AG20443 (cell line): ENCODE results near the gene EIF1AD.
"Not testable (repeated sequence)": the region's sequence is repeated elsewhere in the genome, so short reads cannot be mapped to it uniquely, and the experiment has no call there.

Experiments
- DNase-seq: peaks from one replicate; pipeline ENCODE4 v3.0.0; 2012; ENCODE audit warnings: low spot score, mixed read lengths

Gene EIF1AD, protein sequence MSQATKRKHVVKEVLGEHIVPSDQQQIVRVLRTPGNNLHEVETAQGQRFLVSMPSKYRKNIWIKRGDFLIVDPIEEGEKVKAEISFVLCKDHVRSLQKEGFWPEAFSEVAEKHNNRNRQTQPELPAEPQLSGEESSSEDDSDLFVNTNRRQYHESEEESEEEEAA

DNA sequence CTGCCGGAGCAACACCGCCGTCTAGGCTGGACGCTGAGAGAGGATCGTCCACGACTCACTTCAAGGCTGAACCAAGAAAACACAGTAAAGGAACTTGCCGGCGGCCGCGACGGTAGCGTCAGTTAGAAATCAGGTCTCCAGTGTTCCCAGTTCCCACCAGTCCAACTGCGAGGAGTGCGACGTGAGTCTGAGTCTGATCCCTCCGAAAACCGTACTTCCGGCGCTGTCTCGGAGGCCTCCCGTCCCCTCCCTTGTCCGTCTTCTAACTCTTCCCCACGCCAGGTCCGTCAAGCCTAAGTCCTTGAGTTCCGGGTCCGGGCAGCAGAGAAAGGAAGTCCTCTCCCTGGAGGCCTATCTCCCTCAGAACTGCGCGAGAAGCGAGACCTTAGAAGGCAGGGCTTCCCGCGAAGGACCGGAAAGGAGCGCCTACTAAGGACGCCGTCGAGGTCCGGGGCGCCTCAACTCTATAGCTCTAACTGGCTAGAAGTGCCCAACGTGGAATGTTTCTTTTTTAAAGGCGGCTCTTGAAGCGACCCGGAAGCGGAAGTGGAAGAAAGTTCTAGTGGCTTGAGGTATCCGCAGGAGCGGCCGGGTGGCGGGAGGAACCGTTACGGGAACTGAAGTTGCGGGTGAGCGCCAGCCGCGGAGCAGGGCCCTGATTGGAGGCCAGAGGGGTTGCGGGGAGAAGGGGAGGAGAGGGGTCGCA is at the start of gene EIF1AD, which contains the start of gene BANF1:
Gene EIF1AD, minus strand, starts transcription at position 216 of the 706 bp plus-strand sequence. CDS start 1,768 bp downstream, outside the sequence.
Gene BANF1, plus strand, starts transcription at position 562 of the 706 bp plus-strand sequence. CDS start 748 bp downstream, outside the sequence.
- DNase-seq = peak; percentile 95

DNA sequence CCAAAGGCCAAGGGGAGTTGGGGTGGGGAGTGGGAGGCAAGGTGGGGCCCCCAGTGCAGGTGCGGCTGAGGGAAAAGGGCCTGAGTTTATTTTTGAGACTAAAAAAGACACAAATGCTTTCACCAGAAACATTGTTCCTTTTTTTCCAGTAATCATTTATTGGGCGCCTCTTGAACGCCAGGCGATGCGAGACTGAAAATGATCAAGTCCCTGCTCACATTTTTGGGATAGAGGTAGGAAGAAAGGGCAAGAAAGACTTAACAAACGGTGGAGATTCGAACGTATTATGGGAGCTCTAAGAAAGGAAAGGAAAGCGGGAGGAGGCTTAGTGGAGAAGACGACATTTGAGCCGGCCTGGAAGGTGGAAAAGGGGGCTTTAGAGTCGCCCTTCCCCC is 49.4 kb upstream of the EIF1AD start:
- no peak for DNase-seq

DNA sequence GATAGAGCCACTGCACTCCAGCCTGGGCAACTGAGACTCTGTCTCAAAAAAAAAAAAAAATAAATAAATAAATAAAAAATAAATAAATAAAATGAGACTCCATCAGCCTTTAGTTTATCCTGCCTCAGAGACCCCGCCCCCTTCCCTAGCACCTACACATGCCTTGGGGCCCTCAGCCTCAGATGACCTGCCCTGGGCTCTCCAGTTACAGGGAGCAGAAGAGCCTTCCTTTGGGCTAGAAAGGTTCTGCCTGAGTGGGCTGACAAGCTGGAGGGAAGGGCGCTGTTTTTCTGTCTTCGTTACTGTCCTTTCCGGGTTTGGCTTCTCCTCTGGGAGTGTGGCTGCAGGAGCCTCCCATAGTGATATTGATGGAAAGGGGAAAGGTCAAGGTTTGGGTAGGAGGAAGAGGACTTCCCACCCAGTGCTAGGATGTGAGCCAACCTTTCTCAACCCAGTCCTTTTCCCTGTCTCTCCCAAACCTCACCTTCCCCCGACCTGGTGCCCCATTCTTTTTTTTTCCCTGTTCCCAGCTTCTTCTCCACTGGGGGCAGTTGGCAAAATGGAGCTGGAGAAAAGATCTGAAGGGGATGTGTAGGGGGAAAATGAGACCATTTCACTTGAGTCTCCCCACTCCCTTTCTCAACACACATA is 48.7 kb upstream of the EIF1AD start:
- no peak for DNase-seq

- DNase-seq = no peak
These were observed 46.8 kb upstream of the EIF1AD start, which contains the start of gene GAL3ST3 for GRCh38 chr11:66048547-66049323. Gene GAL3ST3 (minus strand): TSS chr11:66049161. CDS start chr11:66045415, 3,746 bp downstream.

DNA sequence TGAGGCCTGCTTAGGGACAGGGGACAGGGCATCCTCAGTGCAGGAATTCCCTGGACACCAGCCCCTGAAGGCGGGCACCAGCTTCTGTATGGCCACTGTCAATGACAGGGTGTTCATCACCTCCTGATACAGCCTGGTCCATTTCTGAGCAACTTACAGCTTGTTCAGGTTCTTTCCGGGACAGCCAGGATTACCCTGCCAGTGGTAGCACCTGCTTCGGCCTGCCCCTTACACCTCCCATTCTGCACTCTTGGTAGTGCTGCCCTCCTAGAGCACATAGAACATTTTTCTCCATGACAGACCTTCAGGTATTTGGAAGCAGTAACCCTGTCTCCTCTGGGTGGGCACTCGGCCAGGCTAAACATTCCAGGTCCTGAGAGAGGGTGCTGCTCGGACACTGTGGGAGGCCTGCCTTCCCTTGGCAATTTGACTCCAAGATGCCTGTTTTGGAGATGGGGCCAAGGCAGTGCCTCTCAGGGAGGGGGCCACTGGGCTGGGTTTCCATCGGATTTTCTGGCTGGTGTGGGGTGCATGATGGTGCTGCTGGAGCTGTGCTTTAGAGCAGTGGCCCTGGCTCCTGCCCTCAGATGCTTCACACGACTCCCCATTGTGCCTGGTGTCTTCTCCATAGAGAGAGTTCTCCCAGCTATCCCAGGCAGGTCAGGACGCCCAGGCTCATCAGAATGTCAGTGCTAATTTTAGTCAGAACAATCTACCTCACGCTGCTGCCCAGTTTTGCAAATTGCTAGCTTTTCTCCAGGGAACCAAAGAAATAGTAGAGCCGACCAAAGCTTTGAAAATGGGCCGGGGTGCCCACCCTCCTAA is 45.8 kb upstream of the EIF1AD start:
- DNase-seq = no peak

- DNase-seq = no peak
These were observed 44.9 kb upstream of the EIF1AD start for GRCh38 chr11:66046901-66047300.

DNA sequence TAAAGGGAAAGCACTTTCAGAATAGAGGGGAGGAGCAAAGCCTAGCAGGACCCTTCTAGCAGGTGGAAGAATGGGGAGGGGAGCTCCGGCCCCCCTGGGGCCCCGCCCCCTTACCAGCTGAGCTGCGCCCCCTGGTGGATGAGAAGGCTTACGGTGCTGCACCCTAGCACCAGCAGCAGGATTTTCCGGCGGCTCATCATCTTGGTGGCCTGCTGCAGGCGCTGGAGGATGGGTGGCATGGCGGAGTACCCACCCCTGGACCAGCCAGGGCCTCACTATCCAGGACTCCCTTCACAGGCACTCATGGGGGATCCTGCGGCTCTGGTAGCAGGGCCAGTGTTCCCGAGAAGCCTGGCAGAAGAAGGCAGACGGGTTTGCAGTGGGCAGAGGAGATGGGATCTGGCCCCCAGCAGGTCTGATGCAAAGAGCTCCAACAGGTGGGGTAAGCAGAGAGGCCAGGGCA is 43.3 kb upstream of the EIF1AD start:
- DNase-seq = peak; percentile 93

DNA sequence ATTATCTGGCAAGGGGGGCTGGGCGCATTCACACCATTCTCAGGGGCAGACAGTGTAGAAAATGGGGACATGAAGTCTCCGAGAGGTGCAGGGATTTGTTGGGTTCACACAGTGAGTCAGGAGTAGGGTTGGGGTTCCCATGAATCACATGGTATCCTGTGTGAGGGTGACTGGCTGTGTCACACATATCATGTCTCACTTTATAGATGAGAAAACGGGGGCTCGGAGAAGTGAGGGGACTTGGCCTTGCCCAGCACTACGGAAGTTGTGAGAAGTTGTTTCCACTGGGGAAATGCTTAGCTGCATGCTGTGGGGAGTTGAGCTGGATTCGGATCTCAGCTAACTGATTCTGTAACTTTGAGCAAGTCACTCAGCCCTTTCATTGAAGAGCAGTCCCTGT is 42.8 kb upstream of the EIF1AD start:
- DNase-seq = no peak

- no peak for DNase-seq
These were observed 41.3 kb upstream of the EIF1AD start for GRCh38 chr11:66042996-66043906.

DNA sequence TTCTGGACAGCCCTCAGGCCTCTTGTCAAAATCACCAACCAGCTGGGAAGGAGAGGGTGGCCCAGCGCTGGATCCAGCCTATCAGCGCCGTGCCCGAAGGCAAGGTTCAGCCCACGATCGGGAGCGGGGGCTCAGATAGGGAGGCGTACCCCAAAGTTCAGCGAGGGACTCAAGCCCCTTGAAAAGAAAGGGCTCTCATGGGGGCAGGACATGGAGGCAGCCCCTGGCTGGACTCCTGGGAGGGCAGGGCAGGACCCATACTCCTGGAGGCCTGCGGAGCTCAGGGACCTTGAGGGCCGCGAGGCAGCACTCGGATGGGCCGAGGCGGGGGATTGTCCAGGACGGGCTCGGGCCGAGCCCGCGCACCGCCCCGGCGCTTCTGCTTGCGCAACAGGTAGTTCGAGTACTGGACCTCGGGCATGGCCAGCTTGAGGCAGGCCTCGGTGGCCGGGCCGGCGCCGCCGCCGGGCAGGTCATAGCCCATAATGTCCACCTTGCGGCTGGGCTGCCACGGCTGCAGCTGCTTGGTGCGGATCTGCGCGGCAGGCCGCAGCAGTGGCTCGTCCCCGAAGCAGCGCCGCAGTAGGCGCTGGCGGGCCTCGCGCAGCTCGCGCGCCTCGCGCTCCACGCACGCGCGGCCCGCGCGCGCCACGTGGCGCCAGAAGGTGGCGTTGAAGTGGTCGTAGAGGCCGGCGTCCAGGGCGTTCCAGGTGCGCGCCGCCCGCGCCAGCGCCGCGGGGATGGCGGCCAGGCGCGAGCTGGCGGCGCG is 40.5 kb upstream of the EIF1AD start:
- no peak for DNase-seq

DNA sequence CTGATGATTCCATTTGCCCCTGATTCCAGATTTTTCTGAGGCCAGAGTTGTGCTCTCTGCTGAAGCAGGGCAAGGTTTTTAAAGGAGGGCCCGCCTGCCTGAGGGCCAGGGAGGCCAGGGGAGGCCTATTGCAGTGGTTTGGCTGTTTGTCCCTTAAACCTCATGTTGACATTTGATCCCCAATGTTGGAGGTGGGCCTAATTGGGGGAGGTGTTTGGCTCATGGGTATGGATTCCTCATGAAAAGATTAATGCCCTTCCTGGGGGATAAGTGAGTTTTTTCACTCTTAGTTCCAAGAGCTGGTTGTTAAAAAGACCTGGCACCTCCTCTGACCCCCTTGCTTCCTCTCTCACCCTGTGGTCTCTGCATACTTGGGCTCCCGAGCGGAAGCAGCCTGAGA is 37.8 kb upstream of the EIF1AD start:
- no peak for DNase-seq

DNA sequence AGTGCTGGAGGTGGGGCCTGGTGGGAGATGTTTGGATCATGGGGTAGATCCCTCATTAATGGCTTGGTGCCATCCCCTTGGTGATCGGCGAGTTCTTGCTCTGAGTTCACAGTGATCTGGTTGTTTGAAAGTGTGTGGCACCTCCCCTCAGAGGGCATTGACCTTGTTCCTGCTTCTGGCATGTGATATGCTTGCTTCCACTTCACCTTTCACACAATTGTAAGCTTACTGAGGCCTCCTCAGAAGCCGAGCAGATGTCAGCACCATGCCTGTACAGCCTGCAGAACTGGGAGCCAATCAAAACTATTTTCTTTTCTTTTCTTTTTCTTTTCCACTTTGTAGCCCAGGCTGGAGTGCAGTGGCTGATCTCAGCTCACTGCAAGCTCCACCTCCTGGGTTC is 35.4 kb upstream of the EIF1AD start:
- no peak for DNase-seq

DNA sequence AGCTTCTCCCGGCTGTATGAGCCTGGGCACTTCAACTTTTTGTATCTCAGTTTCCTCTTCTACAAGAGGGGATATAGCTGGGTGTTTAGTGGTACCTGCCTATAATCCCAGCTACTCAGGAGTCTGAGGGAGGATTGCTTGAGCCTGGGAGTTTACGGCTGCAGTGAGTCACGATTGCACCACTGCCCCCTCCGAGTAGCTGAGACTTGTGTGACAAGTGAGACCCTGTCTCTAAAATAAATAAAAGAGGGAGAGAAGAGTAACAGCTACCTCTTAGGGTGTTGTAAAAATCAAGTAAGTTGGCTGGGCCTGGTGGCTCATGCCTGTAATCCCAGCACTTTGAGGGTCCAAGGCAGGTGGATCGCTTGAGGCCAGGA is 34.4 kb upstream of the EIF1AD start:
- DNase-seq = no peak

GRCh38 chr11:66035653-66036333 is 33.8 kb upstream of the EIF1AD start:
- DNase-seq = no peak

- DNase-seq = no peak
These were observed 31.2 kb upstream of the EIF1AD start for GRCh38 chr11:66032957-66033735.

DNA sequence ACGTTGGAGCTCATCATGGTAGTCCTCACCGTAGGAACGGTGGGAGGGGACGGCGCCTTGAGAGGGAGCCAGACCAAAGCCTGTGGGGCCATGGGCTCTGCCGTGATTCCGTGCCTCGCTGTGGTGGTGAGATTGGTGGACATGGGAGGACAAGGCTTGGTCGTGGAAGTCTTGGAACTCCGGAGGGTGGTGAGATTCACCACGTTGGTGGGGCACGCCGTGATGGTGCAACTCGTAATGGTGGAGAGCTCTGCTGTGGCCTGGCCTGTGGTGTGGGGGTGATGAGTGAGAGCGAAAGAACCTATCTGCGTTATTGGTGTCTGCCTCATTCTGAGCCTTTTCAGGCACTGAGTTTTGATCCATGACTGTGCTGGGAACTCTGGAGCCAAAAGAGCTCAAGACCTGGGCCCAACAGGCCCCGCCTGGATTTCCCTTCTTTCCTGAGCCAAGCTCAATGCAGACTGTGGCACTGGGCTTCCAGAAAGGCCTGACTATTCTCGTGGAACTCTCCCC is 24.1 kb upstream of the EIF1AD start, which contains the start of gene CATSPER1:
Gene CATSPER1, minus strand, starts transcription at position 463 of the 513 bp plus-strand sequence. Its CDS starts 100 bp downstream, at position 363.
- DNase-seq = no peak

GRCh38 chr11:66023186-66023440 is 21.2 kb upstream of the EIF1AD start:
- DNase-seq = not testable (repeated sequence)
